HG03442 (cell line): ENCODE results near the gene MOV10L1.

Experiments used
- ATAC-seq: cut with Tn5 transposase; IDR thresholded peaks from one replicate; pipeline ENCODE4 v1.9.1; 2021; ENCODE audit warnings: mild to moderate bottlenecking, moderate library complexity; ENCODE audit not compliant: unreplicated experiment

MOV10L1 gene

DNA sequence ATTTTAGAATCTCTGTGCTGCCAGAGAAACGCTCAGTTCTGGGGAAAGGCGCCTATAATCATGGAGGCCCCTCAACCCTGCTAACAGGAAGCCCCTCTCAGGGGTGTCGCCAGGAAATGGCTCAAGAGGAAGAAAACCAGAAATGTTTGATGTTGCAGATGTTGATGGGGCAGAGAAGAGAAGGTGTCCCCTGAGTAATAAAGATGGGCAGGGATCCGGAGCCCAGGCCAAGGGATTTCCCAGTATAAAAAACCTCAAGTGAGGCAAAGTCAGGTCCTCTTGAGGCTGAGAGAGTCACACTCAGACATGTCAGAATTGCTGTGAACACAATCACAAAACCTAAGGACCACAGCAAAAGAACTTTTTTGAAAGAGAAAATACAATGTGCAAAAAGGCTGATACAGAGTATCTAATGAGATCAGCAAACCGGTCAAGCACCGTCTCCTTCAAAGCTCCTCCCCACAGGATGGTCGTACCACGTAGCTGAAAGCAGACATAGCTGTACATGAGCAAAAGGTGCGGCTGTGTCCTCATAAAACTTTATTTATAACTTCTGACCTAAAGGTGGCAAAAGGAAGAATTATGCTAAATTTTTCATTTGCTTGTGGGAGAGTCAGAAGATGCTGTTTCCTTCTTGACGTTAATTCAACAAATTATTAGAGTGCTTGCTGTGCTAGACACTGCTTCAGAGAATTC, 12.2 kb downstream of the MOV10L1 start:
- no peak for ATAC-seq

DNA sequence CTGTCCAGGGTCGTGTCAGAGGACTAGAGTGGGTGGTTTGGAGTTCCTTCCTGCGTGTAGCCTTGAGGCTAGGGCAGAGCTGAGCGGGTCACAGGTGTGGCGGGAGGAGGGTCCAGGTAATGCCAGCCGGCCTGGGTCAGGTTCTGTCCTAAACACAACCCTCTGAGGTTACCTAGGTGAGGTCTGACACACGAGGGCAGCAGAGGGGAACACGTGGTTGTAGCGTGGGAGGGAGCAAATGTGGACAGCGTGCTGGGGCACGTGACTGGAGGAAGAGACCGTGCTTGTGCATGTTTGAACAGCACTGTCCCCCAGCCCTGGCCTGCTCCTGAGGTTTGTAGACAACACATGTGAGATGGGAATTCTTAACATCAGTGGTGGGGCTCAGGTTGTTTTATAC, 13.1 kb downstream of the MOV10L1 start:
- ATAC-seq = no peak

DNA sequence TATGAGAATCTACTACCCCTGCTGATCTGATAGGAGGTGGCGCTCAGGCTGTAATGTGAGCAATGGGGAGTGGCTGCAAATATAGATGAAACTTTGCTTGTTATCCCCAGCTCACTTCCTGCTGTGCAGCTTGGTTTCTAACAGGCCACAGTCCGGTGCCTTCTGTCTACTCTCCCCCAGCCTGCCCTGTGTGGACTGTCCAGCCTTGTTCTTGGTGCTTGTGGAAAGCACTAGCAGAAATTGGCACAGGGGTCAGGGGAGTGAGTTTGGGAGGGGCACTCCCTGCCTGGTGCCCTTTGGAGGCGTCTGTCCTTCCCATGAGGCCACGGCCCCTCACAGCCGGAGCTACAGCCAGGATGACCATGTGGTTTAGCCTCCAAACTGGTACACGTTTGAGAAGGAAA, 14.3 kb downstream of the MOV10L1 start:
- ATAC-seq = no peak

DNA sequence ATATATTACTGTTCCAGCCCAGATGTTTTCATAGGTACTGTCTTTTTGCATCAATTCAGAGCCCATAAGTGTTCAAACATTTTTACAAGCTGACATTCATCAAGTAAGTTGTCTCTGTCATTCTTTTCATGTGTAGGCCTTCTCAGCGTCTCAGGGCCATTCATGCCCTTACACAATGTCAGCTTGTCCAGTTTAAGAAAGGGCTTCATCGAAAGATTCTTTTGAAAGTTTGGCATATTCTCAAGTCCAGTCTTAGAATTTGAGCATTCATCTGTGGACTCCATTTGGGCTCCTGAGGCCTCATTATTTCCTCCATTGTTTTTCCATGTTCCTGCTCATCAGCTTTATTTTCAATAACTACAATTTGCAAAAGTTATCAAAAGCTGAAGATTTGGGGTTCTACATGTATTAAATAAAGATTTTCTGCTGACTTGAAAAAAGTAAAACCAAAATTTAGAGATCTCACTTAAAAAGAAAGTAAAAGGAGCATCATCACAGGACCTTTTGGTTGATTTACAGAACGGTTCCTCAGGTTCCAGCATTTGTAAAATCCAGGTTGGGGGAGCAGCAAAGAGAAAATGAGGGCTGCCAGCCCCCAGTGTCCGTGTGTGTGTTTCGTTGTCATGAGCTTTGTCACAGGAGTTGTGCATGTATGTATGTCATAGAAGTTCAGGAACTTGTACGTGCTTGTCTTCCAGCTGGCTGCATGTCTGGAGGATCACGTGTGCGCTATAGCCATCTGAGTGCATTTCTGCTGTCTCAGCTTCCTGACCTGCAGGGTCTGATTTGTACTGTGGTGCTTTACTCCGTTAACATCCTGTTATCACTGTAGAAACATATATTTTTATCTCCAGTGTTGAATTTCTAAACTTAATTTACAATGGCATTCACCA, 15.6 kb downstream of the MOV10L1 start:
- ATAC-seq = no peak

DNA sequence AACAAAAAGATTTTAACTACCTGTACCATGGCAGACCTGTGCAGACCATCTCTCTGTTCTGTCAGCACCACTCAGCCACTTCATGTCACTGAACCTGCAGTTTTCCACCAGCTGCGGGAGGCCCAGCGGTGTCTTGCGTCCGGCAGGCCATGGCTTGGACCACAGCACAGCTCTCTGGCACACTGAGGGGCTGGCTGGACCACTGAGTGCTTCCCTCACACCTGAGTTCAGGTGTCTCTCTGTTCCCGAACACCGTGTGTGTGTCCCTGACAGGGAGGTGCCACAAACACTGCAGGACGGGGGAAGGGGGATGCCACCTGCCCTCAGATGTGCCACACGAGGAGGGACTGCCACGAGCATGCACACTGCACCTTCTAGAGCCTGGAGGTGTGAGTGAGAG, 17.7 kb downstream of the MOV10L1 start:
- ATAC-seq = no peak

DNA sequence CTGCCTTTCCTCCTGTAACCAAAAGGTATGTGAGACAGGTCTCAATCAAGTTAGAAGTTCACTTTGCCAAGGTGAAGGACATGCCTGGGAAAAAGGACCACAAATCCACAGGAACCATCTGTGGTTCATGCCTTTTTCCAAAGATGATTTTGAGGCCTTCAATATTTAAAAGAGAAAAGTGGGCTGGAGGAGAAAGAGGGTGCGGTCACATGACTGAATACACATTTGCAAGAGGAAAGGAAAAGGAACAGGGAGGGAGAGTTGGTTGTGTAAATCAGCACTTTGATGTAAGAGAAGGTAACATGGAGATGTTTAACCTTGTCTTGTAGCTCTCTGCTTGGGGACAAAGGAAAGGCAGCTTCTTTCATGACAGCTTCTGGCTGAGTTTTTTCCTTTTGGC, 21.2 kb downstream of the MOV10L1 start:
- no peak for ATAC-seq

DNA sequence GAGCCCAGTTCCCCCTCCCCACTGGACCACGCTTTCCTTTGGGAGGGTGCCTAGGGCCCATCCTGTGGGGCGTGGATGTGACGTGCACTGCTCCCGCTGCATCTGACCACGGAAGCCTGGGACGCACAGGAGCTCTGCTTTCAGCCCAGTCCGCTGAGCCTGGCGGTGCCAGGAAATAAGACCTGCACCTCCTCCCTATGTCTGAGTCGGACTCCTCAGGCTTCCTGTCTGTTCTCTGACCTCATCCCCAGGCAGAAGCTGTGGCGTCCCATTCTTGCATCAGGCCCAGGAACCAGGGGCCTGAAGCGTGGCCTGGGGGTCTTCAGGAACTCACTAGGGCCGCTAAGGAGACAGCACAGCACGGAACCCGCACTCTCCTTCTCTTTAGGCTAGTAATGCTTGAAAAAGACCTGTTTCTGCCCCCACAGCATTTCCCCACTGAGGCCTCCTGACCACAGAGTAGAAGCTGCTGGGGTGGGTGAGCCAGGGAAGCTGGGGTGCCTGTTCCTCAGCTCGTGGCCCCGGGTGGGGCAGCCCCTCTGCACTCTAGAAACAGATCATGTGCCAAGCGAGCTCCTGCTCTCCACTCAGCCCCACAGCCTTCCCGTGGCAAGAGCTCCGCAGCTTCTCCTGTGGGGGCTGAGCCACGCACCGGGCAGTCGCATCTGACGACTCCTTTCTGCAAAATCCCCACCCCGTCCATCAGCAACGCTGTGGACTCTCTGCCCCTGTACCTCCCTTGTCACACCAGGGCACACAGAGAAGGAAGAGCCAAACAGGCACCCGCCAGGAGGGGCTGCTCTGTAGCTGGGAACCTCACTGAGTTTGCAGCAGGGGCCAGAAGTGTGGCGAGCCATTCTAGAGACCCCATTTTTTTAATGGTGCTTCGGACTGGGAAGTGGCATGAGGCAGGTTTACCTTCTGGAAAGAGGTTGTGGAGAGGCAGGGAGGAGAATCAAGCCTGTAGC, 22.6 kb downstream of the MOV10L1 start:
- no peak for ATAC-seq

DNA sequence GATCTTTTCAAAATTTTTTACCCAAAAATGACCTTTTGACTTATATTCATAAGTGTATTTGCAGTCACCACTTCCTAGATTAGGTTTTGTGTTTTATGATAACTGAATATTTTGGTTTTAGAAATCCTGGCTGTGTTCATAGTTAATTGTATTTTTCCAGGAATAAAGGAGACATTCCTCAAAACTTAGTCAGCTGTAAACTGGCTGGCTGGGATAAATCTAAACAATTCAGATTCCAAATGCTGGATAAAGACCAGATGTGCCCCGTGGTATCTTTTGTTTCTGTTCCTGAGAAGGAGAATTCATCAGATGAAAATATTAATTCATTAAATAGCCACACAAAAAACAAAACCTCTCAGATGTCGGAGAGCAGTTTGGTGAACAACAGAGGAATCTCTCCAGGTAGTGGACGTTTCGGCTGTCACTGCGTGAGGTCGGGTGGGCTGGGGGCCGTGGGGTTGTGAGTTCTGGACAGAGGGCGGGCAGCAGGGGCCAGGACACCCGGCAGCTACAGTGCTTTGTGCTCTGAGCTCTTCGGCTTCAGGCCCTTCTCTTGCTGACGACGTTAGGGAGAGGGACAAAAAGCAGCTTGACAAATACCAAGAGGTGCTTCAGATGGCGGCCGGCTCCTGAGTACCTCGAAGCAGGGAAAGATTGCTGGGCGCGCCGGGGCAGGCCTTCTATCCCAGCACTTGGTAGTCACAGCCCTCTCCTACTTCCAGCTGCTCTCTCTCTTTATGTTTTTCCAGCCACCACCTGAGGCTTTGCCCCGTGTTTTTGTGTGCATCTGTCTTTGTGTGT, 24.6 kb downstream of the MOV10L1 start:
- no peak for ATAC-seq

DNA sequence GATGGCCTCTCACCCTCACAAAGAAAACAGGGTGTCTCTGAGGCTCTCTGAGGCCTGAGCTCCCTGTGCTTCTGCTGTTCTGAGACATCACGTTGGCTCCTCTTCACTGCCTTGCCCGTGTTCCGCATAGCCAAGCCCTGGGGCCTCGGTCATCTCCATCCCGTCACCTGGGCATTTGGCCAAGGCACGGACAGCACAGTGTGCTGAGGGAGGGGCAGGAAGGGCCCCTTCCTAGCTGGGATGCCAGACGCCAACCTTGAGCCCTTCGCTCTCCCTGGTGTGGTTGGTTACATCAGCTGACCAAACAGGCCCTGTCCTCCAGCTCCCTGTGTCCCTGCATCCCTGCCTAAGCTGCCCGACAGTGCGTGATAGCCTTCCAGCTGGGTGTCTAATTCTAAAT, 25.9 kb downstream of the MOV10L1 start:
- ATAC-seq = no peak

DNA sequence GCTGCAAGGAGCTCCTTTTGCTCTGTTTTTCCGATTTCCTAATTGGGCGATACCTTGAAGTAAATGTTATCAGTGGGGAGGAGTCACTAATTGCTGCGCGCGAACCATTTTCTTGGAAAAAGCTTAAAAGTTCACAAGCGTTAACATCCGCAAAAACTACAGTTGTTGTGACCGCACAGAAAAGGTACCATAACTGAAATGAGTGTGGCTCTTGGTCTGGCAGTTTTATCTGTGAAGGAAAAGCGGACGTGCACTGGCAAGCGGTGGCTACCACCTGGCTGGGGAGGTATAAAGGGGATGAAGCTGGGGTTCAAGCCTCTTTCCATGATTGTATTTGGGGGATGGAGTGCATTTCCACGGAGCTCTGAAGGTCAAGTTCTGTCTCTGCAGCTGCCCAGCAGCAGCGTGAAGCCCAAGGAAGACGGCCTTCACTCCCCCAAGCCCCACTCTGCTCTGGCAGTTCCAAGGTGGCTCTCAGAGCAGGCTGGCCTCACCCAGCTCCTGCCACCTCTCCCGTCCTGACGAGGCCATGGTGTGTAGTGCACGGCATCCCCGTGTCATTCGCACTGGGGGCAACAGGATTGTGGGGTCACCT, 27.5 kb downstream of the MOV10L1 start:
- no peak for ATAC-seq

DNA sequence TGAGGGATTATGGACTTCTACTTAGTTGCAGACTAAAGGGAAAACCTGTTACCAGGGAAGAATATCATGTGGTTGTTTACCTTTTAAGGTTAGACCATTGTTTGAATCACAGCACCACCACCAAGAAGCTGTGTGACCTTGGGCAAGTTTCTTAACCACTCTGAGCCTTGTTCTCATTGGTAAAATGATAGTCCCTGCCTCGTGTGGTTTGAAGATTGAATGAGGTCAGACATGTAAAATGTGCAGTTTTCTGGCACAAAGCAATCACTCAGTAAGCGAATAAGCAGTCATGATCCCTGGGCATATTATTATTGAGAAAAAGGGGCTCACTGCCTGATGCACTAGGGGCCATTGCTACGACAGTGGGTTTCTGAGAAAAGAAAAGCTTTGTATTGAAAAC, 28.3 kb downstream of the MOV10L1 start:
- no peak for ATAC-seq

DNA sequence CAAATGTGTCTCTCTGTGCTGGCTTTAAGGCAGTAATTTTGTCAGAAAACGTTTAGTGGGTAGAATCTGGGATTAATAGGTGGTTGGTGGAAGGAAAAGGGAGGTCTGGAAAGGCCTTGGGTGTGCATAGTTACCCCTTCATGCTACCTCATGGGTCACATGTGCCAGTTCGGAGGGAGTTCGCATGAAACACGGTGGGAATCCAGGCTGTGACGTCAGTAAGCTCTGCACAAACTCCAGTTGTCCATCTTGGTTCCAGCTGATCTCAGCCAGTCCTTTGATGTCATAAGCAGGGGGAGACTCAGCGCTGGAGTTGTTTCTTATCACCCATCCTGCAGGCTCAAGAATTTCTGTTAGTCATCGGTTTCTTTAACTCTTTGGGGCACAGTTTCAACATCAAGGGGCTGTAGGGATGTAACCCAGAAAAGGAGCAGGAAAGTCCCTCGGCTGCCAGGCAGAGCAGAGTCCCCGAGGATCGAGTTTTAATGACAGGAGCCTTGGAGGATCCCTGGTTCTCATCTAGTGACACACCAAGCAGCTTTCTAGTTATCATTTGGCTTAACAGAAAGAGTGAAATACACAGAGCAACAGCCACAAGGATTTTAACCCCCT, 28.9 kb downstream of the MOV10L1 start:
- ATAC-seq = no peak

DNA sequence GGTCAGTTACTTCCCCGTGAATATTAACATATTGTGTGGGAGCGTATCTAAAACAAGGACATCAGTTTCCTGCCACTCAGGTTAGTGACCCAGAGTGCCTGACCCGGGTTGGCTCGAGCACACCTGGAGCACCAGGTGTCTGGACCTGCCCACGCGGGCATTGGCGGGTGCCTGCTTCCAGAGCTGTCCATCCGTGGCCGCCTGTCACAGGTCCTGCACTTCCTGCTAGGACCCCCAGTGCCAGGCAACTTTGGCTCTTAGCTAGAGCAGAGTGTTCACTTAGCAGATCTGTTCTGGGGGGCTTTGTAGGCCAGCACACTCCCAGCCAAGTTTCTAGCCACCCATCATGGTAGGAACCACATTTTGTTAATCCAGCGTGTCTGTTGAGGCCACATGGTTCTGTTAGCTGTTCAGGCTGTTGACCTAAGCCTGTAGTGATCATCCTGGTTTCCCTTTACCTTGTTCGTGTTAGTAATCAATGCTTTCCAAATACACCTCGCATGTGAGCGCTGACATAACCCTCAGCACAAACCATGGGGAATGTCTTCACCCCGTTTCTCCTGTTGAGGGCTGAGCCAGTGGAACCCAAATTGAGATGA, 29.5 kb downstream of the MOV10L1 start:
- ATAC-seq = no peak

DNA sequence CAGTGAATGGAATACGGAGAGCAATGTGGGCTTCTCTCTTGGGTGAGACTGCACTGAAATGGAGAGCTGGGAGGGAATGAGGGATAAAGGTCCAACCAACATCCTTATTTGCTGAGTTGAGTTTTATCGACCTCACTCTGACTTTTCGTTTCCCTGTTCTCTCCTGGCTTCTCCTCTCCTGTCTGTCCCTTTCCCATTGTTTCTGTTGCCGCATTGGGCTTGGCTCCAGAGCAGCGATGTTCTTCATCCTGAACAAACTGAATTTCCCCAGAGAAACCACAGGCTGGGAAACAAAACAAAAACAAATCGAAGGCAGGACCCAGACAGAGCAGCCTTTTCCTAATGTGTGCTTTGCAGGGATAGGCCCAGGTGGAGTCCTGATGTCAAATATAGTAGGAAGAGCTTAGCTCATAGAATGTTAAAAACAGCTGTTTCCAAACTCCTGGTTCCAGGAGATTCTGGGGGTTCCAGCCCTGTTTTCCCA, 30.0 kb downstream of the MOV10L1 start:
- no peak for ATAC-seq

DNA sequence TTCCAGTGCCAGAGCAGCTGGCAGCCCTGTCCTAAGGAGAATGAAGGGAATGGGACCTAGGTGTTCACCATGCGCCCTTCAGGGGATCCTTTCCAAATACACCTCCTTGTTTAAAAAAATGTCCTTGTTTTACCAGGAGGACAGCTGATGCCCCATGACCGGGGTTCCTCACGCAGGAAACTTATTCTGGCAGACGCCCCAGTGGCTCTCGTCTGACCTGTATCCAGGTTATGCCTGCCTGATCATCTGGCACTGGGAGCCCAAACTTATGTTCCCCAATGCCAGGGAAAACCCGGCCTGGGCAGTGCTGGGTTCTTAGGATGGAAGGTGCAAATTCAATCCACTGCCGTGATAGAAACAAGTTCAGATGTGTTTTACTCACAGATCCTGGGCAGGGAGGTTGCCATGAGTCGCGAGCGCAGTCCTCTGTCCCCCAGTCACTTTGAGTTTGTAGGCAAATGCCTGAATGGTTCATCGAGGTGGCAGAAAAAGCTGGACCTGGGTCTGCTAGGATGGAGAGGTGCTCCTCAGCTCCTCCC, 31.5 kb downstream of the MOV10L1 start:
- ATAC-seq = no peak

DNA sequence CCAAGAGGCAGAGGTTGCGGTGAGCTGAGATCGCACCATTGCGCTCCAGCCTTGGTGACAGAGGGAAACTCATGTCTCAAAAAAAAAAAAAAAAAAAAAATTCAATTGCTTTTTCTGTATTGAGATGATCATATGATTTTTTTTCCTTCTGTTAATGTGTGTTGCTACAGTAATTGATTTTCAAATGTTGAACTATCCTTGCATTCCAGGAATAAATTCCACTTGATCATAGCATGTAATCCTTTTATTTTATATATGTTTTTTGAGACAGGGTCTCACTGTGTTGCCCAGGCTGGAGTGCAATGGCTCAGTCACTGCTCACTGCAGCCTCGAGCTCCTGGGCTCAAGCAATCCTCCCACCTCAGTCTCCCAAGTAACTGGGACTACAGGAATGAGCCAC, 33.3 kb downstream of the MOV10L1 start:
- ATAC-seq = no peak

DNA sequence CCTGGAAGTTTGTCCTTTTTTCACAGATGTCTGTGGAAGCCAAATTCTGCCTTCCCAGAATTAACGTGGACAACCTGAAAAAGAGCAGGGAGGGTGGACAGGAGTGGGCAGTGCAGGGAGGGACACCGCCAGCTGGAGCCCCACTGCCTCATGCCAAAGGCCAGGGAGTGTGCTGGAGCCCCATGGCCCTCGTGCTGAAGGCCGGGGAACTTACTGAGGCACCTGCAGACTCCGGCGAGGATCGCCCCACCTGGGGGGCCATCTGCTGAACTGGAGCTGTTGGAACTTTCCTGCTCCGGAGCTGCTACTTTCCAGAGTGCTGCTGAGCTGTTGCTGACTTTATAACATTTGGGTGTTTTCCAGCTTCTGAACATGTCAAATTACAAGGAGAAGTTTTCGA, 35.2 kb downstream of the MOV10L1 start:
- ATAC-seq = no peak

DNA sequence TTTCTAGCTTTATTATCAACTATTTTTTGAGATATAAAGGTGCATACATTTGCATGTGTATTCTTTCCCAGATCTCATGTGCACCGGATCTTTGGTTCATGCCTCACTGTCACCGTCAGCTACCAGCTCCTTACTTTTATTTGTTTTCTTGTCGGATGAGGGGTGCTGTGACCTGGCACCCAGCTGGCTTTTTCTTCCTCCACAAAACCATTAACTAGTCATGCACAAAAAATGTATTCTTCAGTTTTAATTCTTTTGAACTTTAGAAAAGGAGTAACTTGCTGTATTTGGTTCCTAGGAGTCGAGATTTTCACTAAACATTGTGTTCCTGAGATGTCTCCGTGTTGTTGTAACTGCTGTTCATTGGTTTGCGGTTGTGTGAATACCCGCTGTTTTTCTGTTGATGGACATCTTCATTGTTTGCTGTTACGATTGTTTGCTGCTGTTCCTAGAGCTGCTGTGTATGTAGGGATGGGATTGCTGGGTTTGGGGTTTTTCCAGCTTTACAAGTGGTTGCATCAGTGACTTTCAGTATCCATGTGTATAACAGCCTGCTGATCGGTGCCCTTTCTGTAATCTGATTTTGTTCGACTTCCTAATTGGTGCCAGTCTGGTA, 39.4 kb downstream of the MOV10L1 start:
- ATAC-seq = no peak
